ENCODE results near the gene TRIM6.

GRCh38 chr11:5639953-5640352 is 43.5 kb downstream of the TRIM6 start:
- no peak for TF ChIP-seq POLR2AphosphoS5 (IDR thresholded peaks at IDR 0.05)
- TF ChIP-seq, protein P1, sequence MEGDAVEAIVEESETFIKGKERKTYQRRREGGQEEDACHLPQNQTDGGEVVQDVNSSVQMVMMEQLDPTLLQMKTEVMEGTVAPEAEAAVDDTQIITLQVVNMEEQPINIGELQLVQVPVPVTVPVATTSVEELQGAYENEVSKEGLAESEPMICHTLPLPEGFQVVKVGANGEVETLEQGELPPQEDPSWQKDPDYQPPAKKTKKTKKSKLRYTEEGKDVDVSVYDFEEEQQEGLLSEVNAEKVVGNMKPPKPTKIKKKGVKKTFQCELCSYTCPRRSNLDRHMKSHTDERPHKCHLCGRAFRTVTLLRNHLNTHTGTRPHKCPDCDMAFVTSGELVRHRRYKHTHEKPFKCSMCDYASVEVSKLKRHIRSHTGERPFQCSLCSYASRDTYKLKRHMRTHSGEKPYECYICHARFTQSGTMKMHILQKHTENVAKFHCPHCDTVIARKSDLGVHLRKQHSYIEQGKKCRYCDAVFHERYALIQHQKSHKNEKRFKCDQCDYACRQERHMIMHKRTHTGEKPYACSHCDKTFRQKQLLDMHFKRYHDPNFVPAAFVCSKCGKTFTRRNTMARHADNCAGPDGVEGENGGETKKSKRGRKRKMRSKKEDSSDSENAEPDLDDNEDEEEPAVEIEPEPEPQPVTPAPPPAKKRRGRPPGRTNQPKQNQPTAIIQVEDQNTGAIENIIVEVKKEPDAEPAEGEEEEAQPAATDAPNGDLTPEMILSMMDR (IDR thresholded peaks at IDR 0.05), result no peak

Data from breast epithelium (tissue), 3 donors.